PC-9 (cell line): ENCODE results near the gene SLC22A23. TPM values are rescaled to one million over a fixed set of nuclear protein-coding genes. Genes with fewer than 3 reads are reported as not detected.

Experiments
- BruUV-seq: library from RNA; stranded (reverse); fragments of 400-500 nt; replicated peaks from 2 replicates; lab custom pipeline; 2021; lab: Mats Ljungman, UMichigan
- CTCF ChIA-PET: fragments of 300-600 bp; sonication (Branson Sonifier 250); formaldehyde crosslinking; loops from one replicate; lab custom pipeline; 2022; ENCODE audit warnings: antibody characterized with exemption; lab: Charles Lee
- POLR2A ChIA-PET: fragments of 300-600 bp; sonication (Branson Sonifier 250); formaldehyde crosslinking; loops from one replicate; lab custom pipeline; 2022; ENCODE audit warnings: antibody characterized with exemption; ENCODE audit not compliant: unreplicated experiment; lab: Charles Lee
- DNase-seq, 2 experiments: peaks; one replicate each; pipeline versions ENCODE4 v3.0.0 to v3.0.0-alpha.2; 2015 to 2022; ENCODE audit warnings: mixed read lengths in 1 of 2
- H2AFZ ChIP-seq: fragments of 200-600 bp; sonication (generic); 2 replicates; pipeline ENCODE4 v1.8.1; 2017; ENCODE audit warnings: antibody characterized with exemption
- H3F3A ChIP-seq: fragments of 200-600 bp; sonication (generic); 2 replicates; pipeline ENCODE4 v1.8.1; 2017; ENCODE audit warnings: antibody characterized with exemption, mild to moderate bottlenecking, low read depth; ENCODE audit not compliant: insufficient read depth
- H3K27ac ChIP-seq: fragments of 200-600 bp; sonication (generic); 2 replicates; pipeline ENCODE4 v1.6.1; 2016; ENCODE audit warnings: mixed run types
- H3K27me3 ChIP-seq: fragments of 200-600 bp; sonication (generic); 2 replicates; pipeline ENCODE4 v1.6.1; 2016; ENCODE audit warnings: low read depth, mixed run types; ENCODE audit not compliant: insufficient read depth
- H3K36me3 ChIP-seq: fragments of 200-600 bp; sonication (generic); 2 replicates; pipeline ENCODE4 v1.6.1; 2016; ENCODE audit warnings: low read depth, mixed run types
- H3K4me1 ChIP-seq: fragments of 200-600 bp; sonication (generic); replicated peaks from 2 replicates; pipeline ENCODE4 v1.6.1; 2016; ENCODE audit warnings: mixed run types; ENCODE audit not compliant: insufficient read depth
- H3K4me2 ChIP-seq: fragments of 200-600 bp; sonication (generic); 2 replicates; pipeline ENCODE4 v1.6.1; 2017; ENCODE audit warnings: mixed run types
- H3K4me3 ChIP-seq: fragments of 200-600 bp; sonication (generic); 2 replicates; pipeline ENCODE4 v1.6.1; 2016; ENCODE audit warnings: mixed run types
- H3K79me2 ChIP-seq: fragments of 200-600 bp; sonication (generic); 2 replicates; pipeline ENCODE4 v1.6.1; 2017; ENCODE audit warnings: low read depth, mixed run types
- H3K9me2 ChIP-seq: fragments of 200-600 bp; sonication (generic); 2 replicates; pipeline ENCODE4 v1.8.1; 2017; ENCODE audit warnings: mild to moderate bottlenecking; ENCODE audit not compliant: insufficient read depth
- H3K9me3 ChIP-seq: fragments of 200-600 bp; sonication (generic); 2 replicates; pipeline ENCODE4 v1.8.1; 2016; ENCODE audit warnings: low read depth; ENCODE audit not compliant: insufficient read depth
- H4K20me1 ChIP-seq: fragments of 200-600 bp; sonication (generic); 2 replicates; pipeline ENCODE4 v1.8.1; 2017; ENCODE audit not compliant: insufficient read depth
- CTCF ChIP-seq: fragments of 200-600 bp; sonication (generic); conservative IDR thresholded peaks from 2 replicates; pipeline ENCODE4 v1.6.1; 2017; ENCODE audit warnings: mixed run types, antibody characterized with exemption, mild to moderate bottlenecking, moderate library complexity
- EZH2 ChIP-seq: fragments of 200-600 bp; sonication (generic); IDR thresholded peaks from 2 replicates; pipeline ENCODE4 v1.8.0; 2017; ENCODE audit warnings: antibody characterized with exemption, low read depth
- intact Hi-C: fragments of 100-400 bp; cut with micrococcal nuclease; formaldehyde crosslinking; loops from one replicate; pipeline ENCODE4 v1.10.0; 2022; ENCODE audit not compliant: unreplicated experiment
- total RNA-seq: library from RNA; stranded (reverse); gene quantifications from 2 replicates; pipeline ENCODE4 v1.2.3, GENCODE V29; 2021

SLC22A23 gene
- total RNA-seq, 1 experiment from 2014 or later = 13.5 TPM

- Histone ChIP-seq H3K27me3 (no peaks in the 10 kb centered on the region), H4K20me1 (no peaks in the 10 kb centered on the region), H3K79me2 (no peaks in the 10 kb centered on the region), H3K9me2 (no peaks in the 10 kb centered on the region), H2AFZ (no peak overlapping the region), H3F3A (no peaks in the 10 kb centered on the region), H3K27ac (no peak overlapping the region), H3K36me3 (no peaks in the 10 kb centered on the region), H3K4me2 (no peak overlapping the region), H3K9me3 (no peaks in the 10 kb centered on the region), H3K4me3 (no peak overlapping the region), H3K4me1 (no peaks in the 10 kb centered on the region)
- no peak for DNase-seq
- ChIA-PET POLR2A (interaction anchor here (0.7 kb wide), 1 partner anchor 282 kb away, joined by 4 read pairs; no protein-coding TSS in a partner anchor), CTCF (no interaction called here)
- intact Hi-C loops = no loop called here
- no TSS peak for BruUV-seq
- TF ChIP-seq EZH2 = no peak
- TF ChIP-seq CTCF = no peak
These were observed 9.8 kb upstream of the SLC22A23 start for GRCh38 chr6:3466488-3467219.

GRCh38 chr6:3460253-3460652, 3.4 kb upstream of the SLC22A23 start:
- Histone ChIP-seq H3K4me1 (no peaks in the 10 kb centered on the region), H3K79me2 (peaks cover 4% of the 10 kb centered on the region), H2AFZ (no peak overlapping the region), H3K27ac (no peak overlapping the region), H3F3A (no peaks in the 10 kb centered on the region), H3K36me3 (no peaks in the 10 kb centered on the region), H4K20me1 (no peaks in the 10 kb centered on the region), H3K9me3 (no peaks in the 10 kb centered on the region), H3K4me3 (no peak overlapping the region), H3K9me2 (no peaks in the 10 kb centered on the region), H3K4me2 (no peak overlapping the region), H3K27me3 (no peaks in the 10 kb centered on the region)
- POLR2A ChIA-PET = interaction anchor here (0.6 kb wide), 1 partner anchor 211 kb away, joined by 7 read pairs; no protein-coding TSS in a partner anchor
- TF ChIP-seq EZH2 (no peak), CTCF (no peak)
- CTCF ChIA-PET = no interaction called here
- BruUV-seq = no TSS peak
- intact Hi-C loops = no loop called here
- DNase-seq = no peak

DNA sequence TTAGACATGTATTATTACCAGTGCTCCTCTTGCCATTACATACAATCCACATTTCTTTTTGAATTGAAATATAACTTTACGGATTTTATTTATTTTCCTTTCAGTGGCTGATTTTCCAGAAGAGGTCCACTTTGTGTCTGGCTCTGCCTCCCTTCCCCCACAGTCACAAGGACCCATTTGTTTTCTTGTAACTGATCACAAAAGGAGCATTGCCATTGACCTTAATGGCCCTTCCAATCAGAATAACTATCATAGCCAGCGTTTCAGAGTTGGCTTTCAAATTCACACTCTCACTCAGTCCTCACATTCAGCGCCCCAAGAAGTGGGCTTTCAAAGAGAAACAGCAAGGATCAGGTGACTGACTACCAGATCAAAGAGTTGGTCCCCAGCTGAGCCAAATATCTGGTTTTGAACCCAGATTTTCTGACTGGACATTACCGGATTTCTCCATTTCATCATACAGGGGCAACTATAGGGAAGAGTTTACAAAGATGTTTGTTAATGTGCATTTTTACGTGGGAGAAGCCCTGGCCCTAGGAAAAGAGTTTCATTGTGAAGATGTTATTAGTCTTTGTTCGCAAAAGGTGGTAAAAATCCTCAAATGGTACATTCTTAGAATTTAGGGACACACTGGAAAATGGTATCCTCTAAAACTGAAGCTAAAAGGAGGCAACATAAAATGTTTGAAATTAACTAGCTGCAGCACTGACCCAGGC, 2.0 kb upstream of the SLC22A23 start:
- no peak for TF ChIP-seq EZH2
- TF ChIP-seq CTCF = no peak
- Histone ChIP-seq H3K4me2 (no peak overlapping the region), H3K4me1 (peaks cover 14% of the 10 kb centered on the region), H3K9me3 (no peaks in the 10 kb centered on the region), H3K27me3 (no peaks in the 10 kb centered on the region), H3K4me3 (no peak overlapping the region), H3F3A (no peaks in the 10 kb centered on the region), H3K9me2 (no peaks in the 10 kb centered on the region), H3K79me2 (peaks cover 17% of the 10 kb centered on the region), H4K20me1 (no peaks in the 10 kb centered on the region; the same call in 1 of the 2 replicates), H3K27ac (no peak overlapping the region), H2AFZ (no peak overlapping the region), H3K36me3 (no peaks in the 10 kb centered on the region)
- ChIA-PET POLR2A (no interaction called here), CTCF (interaction anchor here (0.5 kb wide), 1 partner anchor 160 kb away, joined by 6 read pairs; no protein-coding TSS in a partner anchor)
- no TSS peak for BruUV-seq
- intact Hi-C loops = loop anchor here (5.0 kb wide), 2 partner anchors 58 to 153 kb away; no protein-coding TSS in a partner anchor
- no peak for DNase-seq
